Measurements from ENCODE around the gene SHD.

- TF ChIP-seq CSDC2 (CRISPR knock-in tag; IDR thresholded peaks at IDR 0.05), result no peak
- no peak for TF ChIP-seq ZNF8 (CRISPR knock-in tag; IDR thresholded peaks at IDR 0.05)
- no peak for TF ChIP-seq OSR1 (CRISPR knock-in tag; IDR thresholded peaks at IDR 0.05)
Observed at GRCh38 chr19:4337906-4338440, 58.9 kb downstream of the SHD start.
